Hepatocyte (in vitro differentiated cells): ENCODE measurements around the gene RAVER1. TPM values are rescaled to one million over a fixed set of nuclear protein-coding genes. Genes with fewer than 3 reads are reported as not detected.

Experiments used
- DNase-seq: peaks from one replicate; pipeline ENCODE4 v3.0.0-alpha.2; 2016; ENCODE audit warnings: low spot score
- H2AFZ ChIP-seq: fragments of 200-600 bp; sonication (generic); 2 replicates; pipeline ENCODE4 v1.6.0; 2016; ENCODE audit warnings: antibody characterized with exemption, mild to moderate bottlenecking
- H3K27ac ChIP-seq: fragments of 200-600 bp; sonication (generic); 2 replicates; pipeline ENCODE4 v1.5.1; 2016; ENCODE audit warnings: mild to moderate bottlenecking
- H3K27me3 ChIP-seq: fragments of 200-600 bp; sonication (generic); 2 replicates; pipeline ENCODE4 v1.6.1; 2016
- H3K36me3 ChIP-seq: fragments of 200-600 bp; sonication (generic); replicated peaks from 2 replicates; pipeline ENCODE4 v1.5.1; 2016; ENCODE audit warnings: low read depth; ENCODE audit not compliant: insufficient read depth
- H3K4me1 ChIP-seq: fragments of 200-600 bp; sonication (generic); 2 replicates; pipeline ENCODE4 v1.5.1; 2016; ENCODE audit warnings: mild to moderate bottlenecking, moderate library complexity; ENCODE audit not compliant: insufficient read depth
- H3K4me2 ChIP-seq: fragments of 200-600 bp; sonication (generic); 2 replicates; pipeline ENCODE4 v1.6.0; 2016
- H3K4me3 ChIP-seq: fragments of 200-600 bp; sonication (generic); 2 replicates; pipeline ENCODE4 v1.5.1; 2016; ENCODE audit warnings: mild to moderate bottlenecking
- H3K79me2 ChIP-seq: fragments of 200-600 bp; sonication (generic); 2 replicates; pipeline ENCODE4 v1.6.0; 2017; ENCODE audit warnings: mild to moderate bottlenecking
- H3K9me2 ChIP-seq: fragments of 200-600 bp; sonication (generic); replicated peaks from 2 replicates; pipeline ENCODE4 v1.6.0; 2017; ENCODE audit warnings: mild to moderate bottlenecking; ENCODE audit not compliant: insufficient read depth
- H3K9me3 ChIP-seq: fragments of 200-600 bp; sonication (generic); 2 replicates; pipeline ENCODE4 v1.5.1; 2016; ENCODE audit warnings: low read depth, mild to moderate bottlenecking
- H4K20me1 ChIP-seq: fragments of 200-600 bp; sonication (generic); 2 replicates; pipeline ENCODE4 v1.6.0; 2016; ENCODE audit warnings: mild to moderate bottlenecking; ENCODE audit not compliant: insufficient read depth, poor library complexity, severe bottlenecking
- CTCF ChIP-seq: fragments of 200-600 bp; sonication (generic); IDR thresholded peaks from 2 replicates; pipeline ENCODE4 v1.5.1; 2016; ENCODE audit warnings: antibody characterized with exemption, mild to moderate bottlenecking; ENCODE audit not compliant: poor library complexity
- EZH2 ChIP-seq: fragments of 200-600 bp; sonication (generic); IDR thresholded peaks from 2 replicates; pipeline ENCODE4 v1.6.1; 2016; ENCODE audit warnings: antibody characterized with exemption, mild to moderate bottlenecking, borderline replicate concordance
- EZH2phosphoT487 ChIP-seq: fragments of 200-600 bp; sonication (generic); IDR thresholded peaks from one replicate; pipeline ENCODE4 v1.6.1; 2018; ENCODE audit warnings: antibody characterized with exemption, mild to moderate bottlenecking, low read depth, moderate library complexity; ENCODE audit not compliant: unreplicated experiment, severe bottlenecking
- WGBS: methylation state at CpG from one replicate; pipeline ENCODE4 v1.1.6; 2016; ENCODE audit warnings: low lambda C conversion rate; ENCODE audit errors: missing lambda C conversion rate; 5-methylcytosine and 5-hydroxymethylcytosine counted together
- polyA plus RNA-seq: library from polyadenylated mRNA; unstranded; fragments of >200 nt; fragmentation: Nextera tagmentation; extraction: Ambion mirVana; gene quantifications from 2 replicates; pipeline ENCODE4 v1.2.1, GENCODE V29; 2016
- total RNA-seq: library from RNA; depleted of rRNA; stranded (reverse); fragments of >200 nt; gene quantifications from 2 replicates; pipeline ENCODE4 v1.2.3, GENCODE V29; 2014

RAVER1 gene
- total and polyA plus RNA-seq, 2 experiments from 2014 or later, result 16.4 to 42.0 TPM

GRCh38 chr19:10274589-10274988, 58.7 kb downstream of the RAVER1 start:
- peaks cover 22% of the 10 kb centered on the region for H3K27me3 ChIP-seq
- H4K20me1 ChIP-seq, result no peaks in the 10 kb centered on the region
- WGBS, result 88% methylated on average over 10 of the region's 10 CpGs
- no peak overlapping the region for H2AFZ ChIP-seq
- no peak overlapping the region for H3K4me2 ChIP-seq
- H3K9me3 ChIP-seq, result no peaks in the 10 kb centered on the region
- no peak overlapping the region for H3K4me3 ChIP-seq
- H3K27ac ChIP-seq, result no peak overlapping the region
- no peaks in the 10 kb centered on the region for H3K79me2 ChIP-seq
- H3K36me3 ChIP-seq, result no peaks in the 10 kb centered on the region
- no peak for DNase-seq
- TF ChIP-seq EZH2phosphoT487, result no peak
- no peak for TF ChIP-seq CTCF
- TF ChIP-seq EZH2, result no peak
- H3K4me1 ChIP-seq, result peaks cover 11% of the 10 kb centered on the region
- no peaks in the 10 kb centered on the region for H3K9me2 ChIP-seq

- Histone ChIP-seq H4K20me1 (no peaks in the 10 kb centered on the region), H3K4me1 (peaks cover 11% of the 10 kb centered on the region), H3K4me3 (no peak overlapping the region), H2AFZ (no peak overlapping the region), H3K27ac (no peak overlapping the region), H3K36me3 (no peaks in the 10 kb centered on the region), H3K27me3 (peaks cover 22% of the 10 kb centered on the region), H3K9me2 (no peaks in the 10 kb centered on the region), H3K4me2 (peak overlapping the region; percentile 93), H3K79me2 (no peaks in the 10 kb centered on the region), H3K9me3 (no peaks in the 10 kb centered on the region)
- DNase-seq, result no peak
- TF ChIP-seq EZH2, result no peak
- no peak for TF ChIP-seq EZH2phosphoT487
- TF ChIP-seq CTCF, result no peak
- WGBS, result 61% methylated on average over 12 of the region's 12 CpGs
Measured at GRCh38 chr19:10271543-10272086, 61.7 kb downstream of the RAVER1 start.

- no peaks in the 10 kb centered on the region for H3K9me2 ChIP-seq
Measured at GRCh38 chr19:10270616-10271394, 62.5 kb downstream of the RAVER1 start, which contains the start of gene ICAM1. Gene ICAM1, plus strand, starts transcription at chr19:10271120. Its CDS starts 40 bp downstream, at chr19:10271160.

More at GRCh38 chr19:10270616-10271394, 62.5 kb downstream of the RAVER1 start, which contains the start of gene ICAM1:
- DNase-seq, result peak; percentile 84
- Histone ChIP-seq H3K36me3 (no peaks in the 10 kb centered on the region), H3K4me2 (peak within 1 kb of the TSS; percentile 93), H3K4me3 (peak within 1 kb of the TSS; percentile 13), H3K4me1 (peaks cover 11% of the 10 kb centered on the region), H3K79me2 (no peaks in the 10 kb centered on the region), H2AFZ (peak within 1 kb of the TSS; percentile 71), H3K27ac (peak within 1 kb of the TSS; percentile 73), H3K27me3 (peaks cover 22% of the 10 kb centered on the region), H3K9me3 (no peaks in the 10 kb centered on the region), H4K20me1 (no peaks in the 10 kb centered on the region)
- 9% methylated on average over 51 of the region's 51 CpGs for WGBS
- TF ChIP-seq CTCF (no peak), EZH2 (no peak), EZH2phosphoT487 (no peak)
